Activated T-cell treated with anti-CD3 and anti-CD28 coated beads for 1 hour (primary cell): ENCODE measurements around the gene PHKB.
"Not testable (repeated sequence)": the region's sequence is repeated elsewhere in the genome, so short reads cannot be mapped to it uniquely, and the experiment has no call there.

Experiments used
- DNase-seq: peaks from one replicate; pipeline ENCODE4 v3.0.0-alpha.2; 2020; ENCODE audit warnings: low read depth

PHKB gene

GRCh38 chr16:47460711-47461597 is at the start of gene PHKB, which contains the start of gene ITFG1:
Gene PHKB, plus strand, starts transcription at chr16:47461331. Its CDS starts 20 bp downstream, at chr16:47461351.
Gene ITFG1, minus strand, starts transcription at chr16:47461063. Its CDS starts 18 bp downstream, at chr16:47461045.
- peak; percentile 93 for DNase-seq

- no peak for DNase-seq
These were observed 48.1 kb upstream of the PHKB start for GRCh38 chr16:47413041-47413440.

- DNase-seq = no peak
These were observed 44.3 kb upstream of the PHKB start for GRCh38 chr16:47416869-47417268.

- no peak for DNase-seq
These were observed 36.3 kb upstream of the PHKB start for GRCh38 chr16:47424846-47425245.

DNA sequence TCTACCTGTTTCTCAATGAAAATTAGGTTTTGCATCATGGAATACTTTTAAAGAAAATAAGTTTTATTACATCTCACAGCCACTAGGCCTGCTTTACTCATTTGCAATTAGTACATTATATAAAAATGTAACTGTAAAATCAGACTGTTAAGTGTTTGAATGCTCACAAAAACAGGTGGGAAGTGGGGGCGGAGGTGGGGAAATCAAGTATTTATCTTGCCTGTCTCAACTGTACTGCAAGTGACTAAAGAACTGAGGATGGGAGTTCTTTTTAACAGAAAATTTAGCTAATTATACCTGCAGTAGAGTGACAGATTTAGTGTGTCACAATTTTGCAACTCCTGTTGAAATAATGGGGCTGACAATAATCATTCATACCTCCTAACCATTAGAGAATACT is 34.3 kb upstream of the PHKB start:
- no peak for DNase-seq

DNA sequence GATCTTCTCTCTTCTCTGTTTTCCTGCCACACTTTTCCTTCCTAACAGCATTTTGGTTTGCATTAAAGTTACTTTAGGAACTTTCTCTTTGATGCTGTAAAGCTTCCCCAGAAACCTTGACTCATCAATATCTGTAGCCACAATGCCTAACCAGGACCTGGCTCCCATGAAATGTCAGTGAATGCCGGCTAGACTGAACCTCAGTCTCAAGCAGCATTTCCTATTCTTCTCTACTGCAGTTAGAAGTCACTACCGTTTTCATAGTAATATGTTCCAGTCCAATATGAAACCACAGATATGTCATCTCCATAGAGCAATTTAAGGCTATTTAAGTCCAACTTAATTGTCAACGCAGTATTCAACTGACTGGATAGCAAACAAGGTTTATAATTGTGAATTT is 29.2 kb upstream of the PHKB start:
- DNase-seq = no peak

DNA sequence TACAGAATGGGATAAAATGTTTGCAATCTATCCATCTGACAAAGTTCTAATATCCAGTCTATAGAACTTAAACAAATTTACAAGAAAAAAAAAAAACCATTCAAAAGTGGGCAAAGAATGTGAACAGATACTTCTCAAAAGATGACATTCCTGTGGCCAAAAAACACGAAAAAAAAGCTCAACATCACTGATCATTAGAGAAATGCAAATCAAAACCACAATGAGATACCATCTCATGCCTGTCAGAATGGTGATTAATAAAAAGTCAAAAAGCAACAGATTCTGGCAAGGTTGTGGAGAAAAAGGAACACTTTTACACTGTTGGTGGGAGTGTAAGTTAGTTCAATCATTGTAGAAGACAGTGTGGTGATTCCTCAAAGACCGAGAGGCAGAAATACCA is 26.9 kb upstream of the PHKB start:
- not testable (repeated sequence) for DNase-seq

DNA sequence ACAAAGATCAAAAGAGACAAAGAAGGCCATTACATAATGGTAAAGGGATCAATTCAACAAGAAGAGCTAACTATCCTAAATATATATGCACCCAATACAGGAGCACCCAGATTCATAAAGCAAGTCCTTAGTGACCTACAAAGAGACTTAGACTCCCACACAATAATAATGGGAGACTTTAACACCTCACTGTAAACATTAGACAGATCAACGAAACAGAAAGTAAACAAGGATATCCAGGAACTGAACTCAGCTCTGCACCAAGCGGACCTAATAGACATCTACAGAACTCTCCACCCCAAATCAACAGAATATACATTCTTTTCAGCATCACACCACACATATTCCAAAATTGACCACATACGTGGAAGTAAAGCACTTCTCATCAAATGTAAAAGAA is 21.1 kb upstream of the PHKB start:
- not testable (repeated sequence) for DNase-seq

DNA sequence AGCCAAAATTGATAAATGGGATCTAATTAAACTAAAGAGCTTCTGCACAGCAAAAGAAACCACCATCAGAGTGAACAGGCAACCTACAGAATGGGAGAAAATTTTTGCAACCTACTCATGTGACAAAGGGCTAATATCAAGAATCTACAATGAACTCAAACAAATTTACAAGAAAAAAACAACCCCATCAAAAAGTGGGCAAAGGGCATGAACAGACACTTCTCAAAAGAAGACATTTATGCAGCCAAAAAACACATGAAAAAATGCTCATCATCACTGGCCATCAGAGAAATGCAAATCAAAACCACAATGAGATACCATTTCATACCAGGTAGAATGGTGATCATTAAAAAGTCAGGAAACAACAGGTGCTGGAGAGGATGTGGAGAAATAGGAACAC is 18.2 kb upstream of the PHKB start:
- DNase-seq = not testable (repeated sequence)

- DNase-seq = no peak
These were observed 14.7 kb upstream of the PHKB start for GRCh38 chr16:47446431-47446830.

DNA sequence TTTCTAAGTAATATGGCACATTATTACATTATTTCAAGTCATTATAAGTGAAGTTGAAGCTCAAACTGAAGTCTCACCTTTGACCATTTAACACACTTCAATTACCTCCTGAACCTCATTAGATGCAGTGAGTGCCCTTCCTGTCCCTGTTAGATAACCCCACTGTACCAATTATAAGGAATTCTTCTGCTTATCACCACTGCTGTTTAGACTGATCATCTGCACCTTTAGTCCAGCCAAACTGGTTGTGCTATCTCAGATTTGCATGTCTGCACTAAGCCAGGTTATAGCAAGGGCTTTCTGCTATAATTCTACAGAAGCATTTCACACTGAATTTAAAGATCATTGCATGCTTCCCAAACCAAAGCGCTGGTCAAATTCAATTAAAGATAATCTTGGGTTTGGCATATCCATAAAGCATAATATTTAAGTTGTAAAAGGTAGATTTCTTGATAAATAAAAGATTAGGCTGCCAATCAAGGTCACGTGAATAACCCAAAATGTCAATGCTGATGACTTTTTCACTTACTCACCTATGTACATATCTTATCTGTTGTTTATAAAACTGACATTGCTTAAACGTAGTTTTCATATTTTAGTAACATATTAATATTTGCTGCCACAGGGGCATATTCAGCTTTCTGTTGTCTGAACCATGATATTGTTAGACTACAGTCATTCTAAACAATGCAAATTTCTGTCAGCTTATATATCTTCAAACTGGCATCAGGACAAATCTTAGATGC is 12.1 kb upstream of the PHKB start:
- no peak for DNase-seq

DNA sequence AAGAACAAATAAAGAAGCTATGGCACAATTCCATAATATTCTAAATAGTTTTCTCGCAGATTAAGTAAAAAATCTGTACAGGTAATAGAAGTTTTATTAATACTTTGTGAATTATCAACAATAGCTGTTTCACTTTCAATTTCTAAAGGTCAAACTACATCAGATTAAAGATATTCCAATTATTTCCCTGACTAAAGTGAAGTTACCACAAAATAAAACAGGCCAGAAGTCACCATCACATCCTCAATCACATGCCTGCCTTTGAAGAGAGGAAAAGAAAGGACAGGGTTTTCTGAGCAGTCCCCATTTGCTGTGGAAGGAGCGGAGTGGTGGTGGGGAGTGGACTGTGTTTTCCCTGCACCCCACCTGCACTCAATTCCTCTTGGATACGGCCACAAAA is 11.3 kb upstream of the PHKB start:
- no peak for DNase-seq

GRCh38 chr16:47458331-47458730 is 2.8 kb upstream of the PHKB start:
- DNase-seq = no peak

DNA sequence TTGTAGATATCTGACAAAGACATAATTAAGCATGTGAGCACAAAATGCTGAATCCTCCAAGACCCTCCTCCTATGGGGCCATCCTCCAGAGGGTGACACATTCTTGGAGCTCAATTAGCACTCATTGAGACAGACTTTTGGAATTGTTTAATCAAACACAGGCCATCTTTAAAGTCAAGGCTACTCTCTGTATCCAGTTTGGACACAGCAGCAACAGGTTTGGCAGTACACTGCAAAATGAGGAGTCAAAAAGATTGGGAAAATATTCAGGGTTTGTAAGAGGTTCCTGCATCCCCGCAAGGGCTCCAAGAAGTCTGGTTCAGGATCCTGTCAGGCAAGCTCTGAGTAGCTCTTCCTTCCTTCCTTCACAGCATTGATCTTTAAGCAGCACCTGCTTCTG is 1.5 kb upstream of the PHKB start:
- no peak for DNase-seq

GRCh38 chr16:47460359-47460710 is 796 bp upstream of the PHKB start:
- DNase-seq = no peak

- no peak for DNase-seq
These were observed 601 bp downstream of the PHKB start for GRCh38 chr16:47461598-47462266.

GRCh38 chr16:47463771-47464624 is 2.9 kb downstream of the PHKB start:
- no peak for DNase-seq

- DNase-seq = no peak
These were observed 4.9 kb downstream of the PHKB start for GRCh38 chr16:47465919-47466630.

GRCh38 chr16:47467501-47467900 is 6.4 kb downstream of the PHKB start:
- DNase-seq = no peak

GRCh38 chr16:47468070-47468689 is 7.0 kb downstream of the PHKB start:
- DNase-seq = not testable (repeated sequence)

DNA sequence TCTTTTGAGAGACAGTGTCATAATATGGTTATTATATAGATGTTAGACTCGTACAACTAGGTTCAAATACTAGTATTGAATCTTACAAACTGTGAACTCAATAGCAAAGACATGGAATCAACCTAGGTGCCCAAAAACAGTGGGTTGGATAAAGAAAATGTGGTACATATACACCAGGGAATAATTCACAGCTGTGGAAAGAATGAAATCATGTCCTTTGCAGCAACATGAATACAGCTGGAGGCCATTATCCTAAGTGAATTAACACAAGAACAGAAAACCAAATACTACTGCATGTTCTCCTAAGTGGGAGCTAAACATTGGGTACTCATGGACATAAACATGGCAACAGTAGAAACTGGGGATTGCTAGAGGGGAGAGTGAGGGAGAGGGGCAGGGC is 8.1 kb downstream of the PHKB start:
- DNase-seq = no peak
